ENCODE data around the gene SORBS2.
A peak's percentile ranks its signal among the peaks of the same experiment; 100 is the strongest.
"Not testable (repeated sequence)": the region's sequence is repeated elsewhere in the genome, so short reads cannot be mapped to it uniquely, and the experiment has no call there.

The SORBS2 gene

GRCh38 chr4:185716577-185717376, 95.2 kb downstream of the SORBS2 start:
- TF ChIP-seq CTCF (conservative IDR thresholded peaks at IDR 0.05): no peak
- no peak overlapping the region for H3K27ac ChIP-seq

- no peak overlapping the region for H3K27ac ChIP-seq
- TF ChIP-seq CTCF (conservative IDR thresholded peaks at IDR 0.05): no peak
Observed at GRCh38 chr4:185716141-185716551, 95.8 kb downstream of the SORBS2 start.

- not testable (repeated sequence) for H3K27ac ChIP-seq
Observed at GRCh38 chr4:185714524-185714923, 97.5 kb downstream of the SORBS2 start.

- no peak for TF ChIP-seq CTCF (conservative IDR thresholded peaks at IDR 0.05)
Observed at GRCh38 chr4:185713731-185714130, 98.3 kb downstream of the SORBS2 start.

GRCh38 chr4:185713272-185713671, 98.7 kb downstream of the SORBS2 start:
- no peak for TF ChIP-seq CTCF (conservative IDR thresholded peaks at IDR 0.05)
- H3K27ac ChIP-seq: peak overlapping the region; percentile 9; the same call in 1 of the 2 replicates

More at GRCh38 chr4:185713731-185714130, 98.3 kb downstream of the SORBS2 start:
- H3K27ac ChIP-seq: peak overlapping the region; percentile 9; the same call in 1 of the 2 replicates

- no peak overlapping the region; the same call in 1 of the 2 replicates for H3K27ac ChIP-seq
- TF ChIP-seq CTCF (conservative IDR thresholded peaks at IDR 0.05): no peak
Observed at GRCh38 chr4:185712350-185713024, 99.5 kb downstream of the SORBS2 start.

GRCh38 chr4:185711726-185712125, 100.3 kb downstream of the SORBS2 start:
- TF ChIP-seq CTCF (conservative IDR thresholded peaks at IDR 0.05): no peak
- no peak overlapping the region for H3K27ac ChIP-seq

Data from VCaP (cell line).